Activated B cell treated with CpG ODN at 0.5 μM for 24 hours (primary cell): ENCODE results near the gene CDC7. TPM values are rescaled to one million over a fixed set of nuclear protein-coding genes. Genes with fewer than 3 reads are reported as not detected.

Experiments
- ATAC-seq: fragments of 200-7000 bp; cut with Tn5 transposase; one replicate; pipeline ENCODE4 v1.10.0; 2021; ENCODE audit warnings: low read depth, mild to moderate bottlenecking, moderate library complexity
- CTCF ChIA-PET: fragments of 350-600 bp; sonication (Branson Sonifier 250); formaldehyde crosslinking; loops from one replicate; lab custom pipeline; 2021; ENCODE audit warnings: antibody characterized with exemption; lab: Charles Lee
- POLR2A ChIA-PET: fragments of 350-600 bp; sonication (Branson Sonifier 250); formaldehyde crosslinking; loops from one replicate; lab custom pipeline; 2021; ENCODE audit warnings: antibody characterized with exemption; lab: Charles Lee
- DNase-seq: peaks from one replicate; pipeline ENCODE4 v3.0.0; 2022
- H3K27ac Mint-ChIP-seq: one replicate; pipeline ENCODE4 v1.8.0; 2020; ENCODE audit warnings: mixed read lengths
- H3K27me3 Mint-ChIP-seq: one replicate; pipeline ENCODE4 v1.8.0; 2021; ENCODE audit warnings: mixed read lengths
- H3K36me3 Mint-ChIP-seq: one replicate; pipeline ENCODE4 v1.8.0; 2021; ENCODE audit warnings: low read depth, mixed read lengths
- H3K4me1 Mint-ChIP-seq: one replicate; pipeline ENCODE4 v1.8.0; 2021; ENCODE audit warnings: mixed read lengths
- H3K4me3 Mint-ChIP-seq: one replicate; pipeline ENCODE4 v1.8.0; 2020; ENCODE audit warnings: mild to moderate bottlenecking, mixed read lengths
- H3K9me3 Mint-ChIP-seq: one replicate; pipeline ENCODE4 v1.8.0; 2020; ENCODE audit warnings: mixed read lengths
- intact Hi-C: fragments of 100-400 bp; cut with micrococcal nuclease; formaldehyde crosslinking; loops from one replicate; pipeline ENCODE4 v1.15.1; 2024
- total RNA-seq: library from RNA; stranded (reverse); gene quantifications from 2 replicates; pipeline ENCODE4 v1.2.3, GENCODE V29; 2022
- TF ChIP-seq, protein P1 (sequence below): fragments of 200-600 bp; IDR thresholded peaks from one replicate; pipeline ENCODE4 v1.8.0; 2022; ENCODE audit warnings: antibody characterized with exemption, mild to moderate bottlenecking

The CDC7 gene
- total RNA-seq, 1 donor from 2014 or later = 7.3 TPM

DNA sequence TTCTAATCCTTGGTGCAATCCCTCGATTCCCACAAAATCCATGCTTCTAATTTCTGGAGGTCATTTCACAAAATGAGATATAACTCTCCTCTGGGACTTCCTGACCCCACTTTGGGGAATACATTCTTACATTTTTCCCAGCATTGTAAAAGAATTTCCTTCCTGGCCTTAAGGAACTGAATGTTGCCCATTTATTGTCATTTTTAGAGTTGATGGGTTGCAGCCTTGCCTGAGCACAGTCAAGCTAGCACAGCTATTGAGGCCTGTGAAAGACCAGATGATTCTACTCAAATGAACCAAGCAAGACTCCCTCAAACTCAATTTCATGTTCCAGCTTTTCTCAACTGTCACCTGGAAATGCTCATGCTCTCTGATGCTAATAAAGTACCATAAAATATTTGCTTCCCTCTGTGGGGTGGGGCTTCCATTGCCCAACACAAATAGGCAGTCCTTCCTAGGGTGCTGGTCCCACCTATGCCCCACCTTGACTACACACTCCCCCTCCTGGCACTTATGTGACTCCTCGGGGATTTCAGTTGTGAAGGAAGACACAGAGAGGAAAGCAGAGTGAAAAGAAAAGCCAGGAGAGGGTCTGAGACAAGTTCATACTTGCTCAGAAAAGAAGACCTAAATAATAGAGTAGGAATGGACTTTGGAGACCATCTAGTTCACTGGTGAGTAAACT, 24.0 kb upstream of the CDC7 start:
- H3K27me3 Mint-ChIP-seq = no peaks in the 10 kb centered on the region
- no peak for DNase-seq
- intact Hi-C loops = no loop called here
- ChIA-PET POLR2A (no interaction called here), CTCF (no interaction called here)
- H3K27ac Mint-ChIP-seq = no peak overlapping the region
- ATAC-seq = no peak
- no peaks in the 10 kb centered on the region for H3K36me3 Mint-ChIP-seq
- H3K4me3 Mint-ChIP-seq = no peak overlapping the region
- H3K9me3 Mint-ChIP-seq = no peaks in the 10 kb centered on the region
- TF ChIP-seq, protein P1, sequence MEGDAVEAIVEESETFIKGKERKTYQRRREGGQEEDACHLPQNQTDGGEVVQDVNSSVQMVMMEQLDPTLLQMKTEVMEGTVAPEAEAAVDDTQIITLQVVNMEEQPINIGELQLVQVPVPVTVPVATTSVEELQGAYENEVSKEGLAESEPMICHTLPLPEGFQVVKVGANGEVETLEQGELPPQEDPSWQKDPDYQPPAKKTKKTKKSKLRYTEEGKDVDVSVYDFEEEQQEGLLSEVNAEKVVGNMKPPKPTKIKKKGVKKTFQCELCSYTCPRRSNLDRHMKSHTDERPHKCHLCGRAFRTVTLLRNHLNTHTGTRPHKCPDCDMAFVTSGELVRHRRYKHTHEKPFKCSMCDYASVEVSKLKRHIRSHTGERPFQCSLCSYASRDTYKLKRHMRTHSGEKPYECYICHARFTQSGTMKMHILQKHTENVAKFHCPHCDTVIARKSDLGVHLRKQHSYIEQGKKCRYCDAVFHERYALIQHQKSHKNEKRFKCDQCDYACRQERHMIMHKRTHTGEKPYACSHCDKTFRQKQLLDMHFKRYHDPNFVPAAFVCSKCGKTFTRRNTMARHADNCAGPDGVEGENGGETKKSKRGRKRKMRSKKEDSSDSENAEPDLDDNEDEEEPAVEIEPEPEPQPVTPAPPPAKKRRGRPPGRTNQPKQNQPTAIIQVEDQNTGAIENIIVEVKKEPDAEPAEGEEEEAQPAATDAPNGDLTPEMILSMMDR = no peak
- no peaks in the 10 kb centered on the region for H3K4me1 Mint-ChIP-seq

DNA sequence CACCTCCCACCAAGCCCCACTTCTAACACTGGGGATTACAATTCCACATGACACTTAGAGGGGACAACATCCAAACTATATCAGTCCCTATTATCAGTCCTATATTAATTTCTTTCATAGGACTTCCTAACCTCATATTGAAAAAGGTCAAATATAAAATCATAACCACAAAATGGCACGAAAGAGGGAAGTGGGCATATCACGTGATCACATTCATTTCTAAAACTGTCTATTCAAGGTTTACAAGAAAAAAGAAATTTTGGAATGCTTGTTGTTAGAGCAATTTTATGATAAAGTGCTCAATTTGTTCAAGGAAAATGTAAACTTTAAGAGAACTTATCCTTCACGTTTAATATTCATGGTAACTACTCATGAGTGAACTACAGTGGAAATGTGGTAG, 13.2 kb upstream of the CDC7 start:
- TF ChIP-seq, protein P1 = no peak
- no peak overlapping the region for H3K4me3 Mint-ChIP-seq
- ATAC-seq (no peak), DNase-seq (no peak)
- peaks cover 11% of the 10 kb centered on the region for H3K9me3 Mint-ChIP-seq
- peaks cover 4% of the 10 kb centered on the region for H3K4me1 Mint-ChIP-seq
- no peak overlapping the region for H3K27ac Mint-ChIP-seq
- intact Hi-C loops = no loop called here
- ChIA-PET POLR2A (no interaction called here), CTCF (no interaction called here)
- H3K36me3 Mint-ChIP-seq = no peaks in the 10 kb centered on the region
- peaks cover 7% of the 10 kb centered on the region for H3K27me3 Mint-ChIP-seq

- intact Hi-C loops = no loop called here
- Mint-ChIP-seq H3K27me3 (no peaks in the 10 kb centered on the region), H3K36me3 (no peaks in the 10 kb centered on the region), H3K4me1 (peaks cover 4% of the 10 kb centered on the region), H3K9me3 (no peaks in the 10 kb centered on the region), H3K4me3 (no peak overlapping the region), H3K27ac (no peak overlapping the region)
- CTCF ChIA-PET = no interaction called here
- TF ChIP-seq, protein P1 = no peak
- DNase-seq (no peak), ATAC-seq (no peak)
- POLR2A ChIA-PET = no interaction called here
These were observed 10.2 kb upstream of the CDC7 start for GRCh38 chr1:91490501-91490900.

GRCh38 chr1:91498035-91498434, 2.6 kb upstream of the CDC7 start:
- CTCF ChIA-PET = no interaction called here
- DNase-seq = no peak

DNA sequence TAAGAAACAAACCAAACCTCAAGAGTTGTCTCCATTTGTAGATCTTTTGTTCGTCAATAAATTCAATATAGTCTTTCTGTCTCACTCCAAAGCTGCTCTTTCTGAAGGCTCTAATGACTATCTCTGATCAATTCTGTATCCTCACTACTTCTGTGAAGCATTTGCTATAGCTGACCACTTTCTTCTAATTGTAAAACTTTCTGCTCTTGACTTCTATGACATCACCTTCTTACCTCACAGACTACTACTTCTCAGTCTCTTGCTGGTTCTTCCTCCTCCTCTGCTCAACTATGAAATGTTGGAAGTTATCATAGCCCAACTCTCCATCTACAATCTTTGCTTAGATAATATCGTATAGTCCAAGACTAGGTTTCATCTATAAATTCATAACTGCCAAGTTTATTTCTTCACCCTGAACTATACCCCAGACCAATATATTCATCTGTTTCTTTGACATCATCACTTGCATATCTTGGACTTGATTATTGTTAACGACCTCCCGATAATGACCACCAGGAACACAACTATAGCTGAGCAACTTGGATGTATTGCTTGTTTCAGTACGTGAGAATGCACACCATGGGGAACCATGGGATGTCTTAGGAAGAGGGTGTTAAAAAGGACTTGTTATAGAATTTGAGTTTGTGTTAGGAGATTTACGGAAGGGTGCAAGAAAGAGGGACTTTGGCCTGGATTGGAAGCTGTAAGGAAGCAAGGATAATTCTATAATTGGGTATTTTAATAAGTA, 2.0 kb upstream of the CDC7 start:
- intact Hi-C loops = no loop called here
- ChIA-PET POLR2A (no interaction called here), CTCF (no interaction called here)
- no peak overlapping the region for H3K27ac Mint-ChIP-seq
- no peak for DNase-seq
- no peak for ATAC-seq
- H3K36me3 Mint-ChIP-seq = no peaks in the 10 kb centered on the region
- H3K4me1 Mint-ChIP-seq = peaks cover 16% of the 10 kb centered on the region
- TF ChIP-seq, protein P1 = no peak
- H3K4me3 Mint-ChIP-seq = no peak overlapping the region
- H3K27me3 Mint-ChIP-seq = no peaks in the 10 kb centered on the region
- H3K9me3 Mint-ChIP-seq = no peaks in the 10 kb centered on the region

More at GRCh38 chr1:91498035-91498434, 2.6 kb upstream of the CDC7 start:
- Mint-ChIP-seq H3K9me3 (no peaks in the 10 kb centered on the region), H3K36me3 (no peaks in the 10 kb centered on the region), H3K4me1 (peaks cover 16% of the 10 kb centered on the region), H3K27me3 (no peaks in the 10 kb centered on the region), H3K27ac (no peak overlapping the region), H3K4me3 (no peak overlapping the region)
- TF ChIP-seq, protein P1 = no peak
- POLR2A ChIA-PET = no interaction called here
- ATAC-seq = no peak
- intact Hi-C loops = no loop called here
